HFFc6 (cell line): ENCODE results near the gene LY86. TPM values are rescaled to one million over a fixed set of nuclear protein-coding genes. Genes with fewer than 3 reads are reported as not detected.

Experiments used
- DNase-seq: peaks from one replicate; pipeline ENCODE4 v3.0.0-alpha.2; 2018
- H3K27ac Mint-ChIP-seq: 2 replicates; pipeline ENCODE4 v1.8.0; 2020; ENCODE audit warnings: mild to moderate bottlenecking, mixed read lengths
- H3K27me3 Mint-ChIP-seq: 2 replicates; pipeline ENCODE4 v1.8.0; 2021; ENCODE audit warnings: mild to moderate bottlenecking, moderate library complexity, mixed read lengths; ENCODE audit not compliant: insufficient read depth
- H3K36me3 Mint-ChIP-seq: 2 replicates; pipeline ENCODE4 v1.8.0; 2021; ENCODE audit warnings: low read depth, mixed read lengths
- H3K4me1 Mint-ChIP-seq: 2 replicates; pipeline ENCODE4 v1.8.0; 2020; ENCODE audit warnings: low read depth, mixed read lengths
- H3K4me3 Mint-ChIP-seq: 2 replicates; pipeline ENCODE4 v1.8.0; 2020; ENCODE audit warnings: mild to moderate bottlenecking, moderate library complexity, mixed read lengths
- H3K9me3 Mint-ChIP-seq: 2 replicates; pipeline ENCODE4 v1.8.0; 2020; ENCODE audit warnings: mild to moderate bottlenecking, mixed read lengths
- CTCF ChIP-seq: fragments of 200-600 bp; sonication (generic); IDR thresholded peaks from 2 replicates; pipeline ENCODE4 v1.5.0; 2021; ENCODE audit warnings: antibody characterized with exemption, mild to moderate bottlenecking
- total RNA-seq, 6 experiments: library from RNA; stranded (reverse); fragmentation: NEBNext Ultra II Directional; extraction: Animal tissue kit (Norgen Biotek cat#: 25700); gene quantifications; 2 replicates in 1 of 6; 3 replicates in 5 of 6; pipeline ENCODE4 v1.2.3, GENCODE V29; 2021

Gene LY86
- total RNA-seq, 6 experiments from 2014 or later: not detected

- H3K4me1 Mint-ChIP-seq: peaks cover 22% of the 10 kb centered on the region
- peak; percentile 95 for DNase-seq
- no peaks in the 10 kb centered on the region for H3K36me3 Mint-ChIP-seq
- peaks cover 3% of the 10 kb centered on the region for H3K27me3 Mint-ChIP-seq
- peak; percentile 36 for TF ChIP-seq CTCF
- H3K27ac Mint-ChIP-seq: peak overlapping the region; percentile 82
- H3K4me3 Mint-ChIP-seq: peak overlapping the region; percentile 66
- H3K9me3 Mint-ChIP-seq: peaks cover 3% of the 10 kb centered on the region; the same call in 1 of the 2 replicates
These were observed 111.3 kb downstream of the LY86 start for GRCh38 chr6:6699741-6700367.

- peaks cover 3% of the 10 kb centered on the region; the same call in 1 of the 2 replicates for H3K9me3 Mint-ChIP-seq
- H3K27ac Mint-ChIP-seq: peak overlapping the region; percentile 82
- H3K4me1 Mint-ChIP-seq: peaks cover 22% of the 10 kb centered on the region
- H3K27me3 Mint-ChIP-seq: peaks cover 3% of the 10 kb centered on the region
- no peak for DNase-seq
- TF ChIP-seq CTCF: no peak
- H3K4me3 Mint-ChIP-seq: peak overlapping the region; percentile 66
- no peaks in the 10 kb centered on the region for H3K36me3 Mint-ChIP-seq
These were observed 112.1 kb downstream of the LY86 start for GRCh38 chr6:6700407-6701270.

GRCh38 chr6:6701864-6702263 lies 113.3 kb downstream of the LY86 start:
- Mint-ChIP-seq H3K9me3 (no peaks in the 10 kb centered on the region), H3K36me3 (no peaks in the 10 kb centered on the region), H3K4me1 (peaks cover 14% of the 10 kb centered on the region), H3K27me3 (peaks cover 3% of the 10 kb centered on the region), H3K4me3 (no peak overlapping the region), H3K27ac (no peak overlapping the region)
- DNase-seq: no peak
- TF ChIP-seq CTCF: no peak

GRCh38 chr6:6703699-6704098 lies 115.2 kb downstream of the LY86 start:
- no peak overlapping the region for H3K4me3 Mint-ChIP-seq
- H3K4me1 Mint-ChIP-seq: peaks cover 14% of the 10 kb centered on the region
- no peaks in the 10 kb centered on the region for H3K9me3 Mint-ChIP-seq
- TF ChIP-seq CTCF: no peak
- H3K27me3 Mint-ChIP-seq: peaks cover 8% of the 10 kb centered on the region
- H3K27ac Mint-ChIP-seq: no peak overlapping the region
- DNase-seq: no peak
- no peaks in the 10 kb centered on the region for H3K36me3 Mint-ChIP-seq
